Spinal cord (tissue), 10 donors: Measurements from ENCODE around the gene ACOX3. TPM values are rescaled to one million over a fixed set of nuclear protein-coding genes. Genes with fewer than 3 reads are reported as not detected.
A peak's percentile ranks its signal among the peaks of the same experiment; 100 is the strongest.

Experiments
- DNase-seq, 6 donors: peaks; one replicate each; pipeline versions ENCODE4 v3.0.0 to v3.0.0-alpha.2; 2013 to 2015; ENCODE audit warnings: low spot score in 6 of 6, low read depth in 4 of 6
- H3K27ac ChIP-seq: one replicate; pipeline ENCODE4 v1.5.1; 2013; ENCODE audit warnings: low read depth, low read length, control low read depth
- H3K27me3 ChIP-seq: one replicate; pipeline ENCODE4 v1.6.1; 2013; ENCODE audit warnings: low read length; ENCODE audit not compliant: control insufficient read depth, insufficient read depth
- H3K36me3 ChIP-seq: one replicate; pipeline ENCODE4 v1.6.1; 2013; ENCODE audit warnings: low read length; ENCODE audit not compliant: control insufficient read depth, insufficient read depth
- H3K4me1 ChIP-seq: one replicate; pipeline ENCODE4 v1.6.1; 2013; ENCODE audit warnings: low read length; ENCODE audit not compliant: control insufficient read depth, insufficient read depth
- H3K4me3 ChIP-seq: one replicate; pipeline ENCODE4 v1.5.1; 2013; ENCODE audit warnings: low read depth, low read length, control low read depth
- H3K9me3 ChIP-seq: one replicate; pipeline ENCODE4 v1.6.1; 2013; ENCODE audit warnings: low read length; ENCODE audit not compliant: control insufficient read depth, insufficient read depth
- WGBS: methylation state at CpG from one replicate; pipeline ENCODE4 v1.1.5; 2013; ENCODE audit warnings: missing lambda C conversion rate; ENCODE audit not compliant: insufficient coverage; 5-methylcytosine and 5-hydroxymethylcytosine counted together
- polyA plus RNA-seq, 2 donors: library from polyadenylated mRNA; unstranded; fragments of 120-200 nt; gene quantifications; one replicate each; pipeline ENCODE4 v1.2.1, GENCODE V29; 2013; ENCODE audit not compliant: insufficient read length in 2 of 2
- total RNA-seq, 2 donors: library from RNA; depleted of rRNA in 1 of 2; stranded (reverse); fragments of 120-200 nt in 1 of 2; fragments of >200 nt in 1 of 2; gene quantifications; one replicate each; pipeline versions ENCODE4 v1.2.3 to v1.2.4, GENCODE V29; 2013 to 2014
- donor health status: healthy.

Gene ACOX3
- total and polyA plus RNA-seq, 4 donors, result 21.2 to 28.7 (median 23.6) TPM

GRCh38 chr4:8365951-8366350 lies 74.6 kb downstream of the ACOX3 start:
- Histone ChIP-seq H3K27ac (no peak overlapping the region), H3K9me3 (no peaks in the 10 kb centered on the region), H3K27me3 (no peaks in the 10 kb centered on the region), H3K4me1 (peaks cover 4% of the 10 kb centered on the region), H3K4me3 (no peak overlapping the region), H3K36me3 (peaks cover 42% of the 10 kb centered on the region)
- no peak for DNase-seq
- 86% methylated on average over 9 of the region's 11 CpGs for WGBS

DNA sequence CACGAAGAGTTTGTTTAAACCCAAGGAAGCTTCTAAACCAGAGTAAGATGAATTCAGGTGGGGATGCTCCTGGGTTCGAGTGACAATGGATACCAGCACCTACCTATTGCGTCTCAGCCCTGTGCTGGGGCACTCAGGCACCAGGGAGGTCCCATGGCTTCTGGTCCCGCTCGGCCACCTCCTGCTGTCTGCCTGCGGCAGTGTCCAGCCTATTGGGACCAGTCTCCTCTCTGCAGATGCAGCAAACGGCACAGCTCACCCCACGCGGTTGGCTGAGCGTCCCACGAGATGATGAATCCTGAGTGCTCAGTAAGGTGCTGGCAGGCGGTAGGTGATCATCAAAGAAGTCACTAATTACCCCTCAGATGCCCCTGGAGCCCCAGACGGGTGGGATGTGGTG lies 75.2 kb downstream of the ACOX3 start:
- WGBS, result 93% methylated on average over 9 of the region's 13 CpGs
- H3K9me3 ChIP-seq, result no peaks in the 10 kb centered on the region

DNA sequence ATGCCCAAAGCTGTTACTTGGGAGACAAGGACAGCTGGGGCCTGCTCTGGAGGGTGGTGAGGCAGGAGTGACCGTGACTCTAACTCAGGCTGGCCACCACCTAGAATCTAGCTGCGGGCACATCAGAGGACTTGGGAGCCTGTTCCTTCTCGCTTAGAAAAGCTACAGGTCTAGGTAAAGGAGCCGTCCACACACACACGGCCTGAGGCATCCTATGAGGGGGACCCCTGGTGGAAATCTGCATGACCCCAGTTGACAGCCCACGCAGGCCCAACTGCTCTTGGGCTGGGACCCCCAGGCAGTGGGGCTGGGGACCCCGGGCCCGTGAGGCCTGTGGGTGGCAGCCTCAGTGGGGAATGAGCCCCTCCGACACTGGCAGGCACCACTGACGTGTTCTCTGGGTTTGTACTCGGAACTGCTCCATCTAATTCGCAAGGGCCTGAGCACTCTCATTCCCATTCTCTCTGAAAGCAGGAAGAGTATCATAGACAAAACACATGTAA lies 75.6 kb downstream of the ACOX3 start:
- H3K4me1 ChIP-seq, result no peaks in the 10 kb centered on the region
- H3K9me3 ChIP-seq, result no peaks in the 10 kb centered on the region
- 94% methylated on average over 12 of the region's 12 CpGs for WGBS
- DNase-seq, result no peak
- H3K4me3 ChIP-seq, result no peak overlapping the region
- H3K27ac ChIP-seq, result no peak overlapping the region
- no peaks in the 10 kb centered on the region for H3K27me3 ChIP-seq
- peaks cover 32% of the 10 kb centered on the region for H3K36me3 ChIP-seq

More for the DNA sequence above, 75.2 kb downstream of the ACOX3 start:
- no peak for DNase-seq
- peaks cover 36% of the 10 kb centered on the region for H3K36me3 ChIP-seq
- H3K27ac ChIP-seq, result no peak overlapping the region
- no peaks in the 10 kb centered on the region for H3K27me3 ChIP-seq
- H3K4me1 ChIP-seq, result no peaks in the 10 kb centered on the region
- H3K4me3 ChIP-seq, result no peak overlapping the region

- DNase-seq, result no peak
- WGBS, result 96% methylated on average over 7 of the region's 7 CpGs
- Histone ChIP-seq H3K27me3 (no peaks in the 10 kb centered on the region), H3K36me3 (peaks cover 25% of the 10 kb centered on the region), H3K9me3 (no peaks in the 10 kb centered on the region), H3K4me1 (no peaks in the 10 kb centered on the region), H3K27ac (no peak overlapping the region), H3K4me3 (no peak overlapping the region)
Measured at GRCh38 chr4:8364141-8364540, 76.4 kb downstream of the ACOX3 start.

GRCh38 chr4:8362483-8362882 lies 78.0 kb downstream of the ACOX3 start:
- no peak for DNase-seq
- Histone ChIP-seq H3K27me3 (no peaks in the 10 kb centered on the region), H3K4me1 (peaks cover 3% of the 10 kb centered on the region), H3K9me3 (no peaks in the 10 kb centered on the region), H3K27ac (no peak overlapping the region), H3K36me3 (peaks cover 20% of the 10 kb centered on the region), H3K4me3 (no peak overlapping the region)
- no CpG with 5 or more reads among the region's 1 CpG for WGBS

- 91% methylated on average over 5 of the region's 5 CpGs for WGBS
- no peak overlapping the region for H3K4me3 ChIP-seq
- no peaks in the 10 kb centered on the region for H3K27me3 ChIP-seq
- DNase-seq, result no peak
- no peaks in the 10 kb centered on the region for H3K9me3 ChIP-seq
- H3K4me1 ChIP-seq, result peaks cover 7% of the 10 kb centered on the region
- H3K27ac ChIP-seq, result no peak overlapping the region
- no peaks in the 10 kb centered on the region for H3K36me3 ChIP-seq
Measured at GRCh38 chr4:8359193-8359592, 81.3 kb downstream of the ACOX3 start.

DNA sequence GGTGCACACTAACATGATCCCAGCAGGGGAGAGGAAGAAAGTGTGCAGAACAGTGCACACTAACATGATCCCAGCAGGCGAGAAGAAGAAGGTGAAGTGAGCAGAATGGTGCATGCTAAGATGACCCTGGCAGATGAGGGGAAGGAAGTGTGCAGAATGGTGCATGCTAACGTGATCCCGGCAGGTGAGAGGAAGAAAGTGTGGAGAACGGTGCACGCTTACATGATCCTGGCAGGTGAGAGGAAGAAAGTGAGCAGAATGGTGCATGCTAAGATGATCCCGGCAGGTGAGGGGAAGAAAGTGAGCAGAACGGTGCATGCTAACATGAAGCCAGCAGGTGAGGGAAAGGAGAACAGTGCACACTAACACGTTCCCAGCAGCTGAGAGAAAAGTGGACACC lies 83.7 kb downstream of the ACOX3 start:
- WGBS, result 84% methylated on average over 8 of the region's 8 CpGs
- H3K4me1 ChIP-seq, result peaks cover 20% of the 10 kb centered on the region
- no peaks in the 10 kb centered on the region for H3K9me3 ChIP-seq
- peaks cover 11% of the 10 kb centered on the region for H3K36me3 ChIP-seq
- H3K4me3 ChIP-seq, result no peak overlapping the region
- no peaks in the 10 kb centered on the region for H3K27me3 ChIP-seq
- H3K27ac ChIP-seq, result no peak overlapping the region
- DNase-seq, result no peak

DNA sequence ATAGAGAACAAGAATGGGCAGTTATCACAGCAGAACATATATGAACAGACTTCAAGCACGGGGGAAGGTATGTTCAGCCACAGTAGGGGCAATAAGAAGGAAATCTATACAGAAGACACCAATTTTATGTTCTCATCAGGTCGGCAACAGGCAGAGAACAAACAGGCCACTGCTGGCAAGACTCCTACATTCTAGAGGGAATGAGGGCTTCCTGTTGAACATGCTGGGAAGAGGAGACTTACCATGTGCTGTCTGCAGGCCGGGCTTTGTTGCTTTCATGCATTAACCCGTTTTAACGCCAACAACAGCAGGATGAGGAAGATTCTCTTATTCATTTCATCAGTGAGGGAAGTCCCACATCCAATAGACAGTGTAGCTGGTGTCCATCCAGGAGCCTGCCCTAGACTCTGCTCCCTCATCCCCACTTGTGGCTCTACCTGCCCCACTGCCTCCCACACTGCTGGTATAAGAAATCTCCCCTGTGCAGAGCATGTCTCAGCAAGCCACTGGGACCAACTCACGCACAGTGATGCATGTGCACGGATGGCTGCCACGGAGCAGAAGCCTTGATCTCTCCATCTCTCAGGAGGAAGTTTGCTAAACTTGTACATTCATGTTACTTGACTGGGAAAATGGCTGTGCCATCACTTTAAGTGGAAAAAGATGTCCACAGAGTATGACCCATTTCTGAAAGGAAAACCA lies 84.5 kb downstream of the ACOX3 start:
- Histone ChIP-seq H3K4me1 (peaks cover 25% of the 10 kb centered on the region), H3K27me3 (no peaks in the 10 kb centered on the region), H3K27ac (no peak overlapping the region), H3K36me3 (peaks cover 11% of the 10 kb centered on the region), H3K9me3 (no peaks in the 10 kb centered on the region), H3K4me3 (no peak overlapping the region)
- 68% methylated on average over 6 of the region's 8 CpGs for WGBS
- peak in 1 of 6 donors; percentile 38 for DNase-seq

DNA sequence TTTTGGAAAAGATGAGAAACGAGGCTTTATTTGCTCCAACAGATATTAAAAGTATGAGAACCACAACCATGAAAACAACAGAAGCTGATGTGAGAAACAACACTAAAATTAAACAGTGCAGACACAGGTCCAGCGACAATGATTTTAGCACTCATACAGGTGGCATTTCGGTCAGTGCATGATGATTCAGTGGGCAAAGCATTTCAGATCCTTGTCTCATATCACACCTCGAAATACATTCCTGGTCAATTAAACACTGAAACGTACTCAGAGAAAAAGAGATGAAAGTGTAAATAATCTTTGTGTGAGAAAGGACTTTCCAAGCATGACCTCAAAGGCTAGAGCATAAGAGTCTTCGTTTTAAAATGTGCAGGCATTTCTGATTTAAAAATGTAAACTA lies 85.2 kb downstream of the ACOX3 start:
- Histone ChIP-seq H3K4me1 (peaks cover 25% of the 10 kb centered on the region), H3K27me3 (no peaks in the 10 kb centered on the region), H3K4me3 (no peak overlapping the region), H3K36me3 (peaks cover 11% of the 10 kb centered on the region), H3K27ac (no peak overlapping the region), H3K9me3 (no peaks in the 10 kb centered on the region)
- no peak for DNase-seq
- WGBS, result 93% methylated on average over 2 of the region's 6 CpGs

DNA sequence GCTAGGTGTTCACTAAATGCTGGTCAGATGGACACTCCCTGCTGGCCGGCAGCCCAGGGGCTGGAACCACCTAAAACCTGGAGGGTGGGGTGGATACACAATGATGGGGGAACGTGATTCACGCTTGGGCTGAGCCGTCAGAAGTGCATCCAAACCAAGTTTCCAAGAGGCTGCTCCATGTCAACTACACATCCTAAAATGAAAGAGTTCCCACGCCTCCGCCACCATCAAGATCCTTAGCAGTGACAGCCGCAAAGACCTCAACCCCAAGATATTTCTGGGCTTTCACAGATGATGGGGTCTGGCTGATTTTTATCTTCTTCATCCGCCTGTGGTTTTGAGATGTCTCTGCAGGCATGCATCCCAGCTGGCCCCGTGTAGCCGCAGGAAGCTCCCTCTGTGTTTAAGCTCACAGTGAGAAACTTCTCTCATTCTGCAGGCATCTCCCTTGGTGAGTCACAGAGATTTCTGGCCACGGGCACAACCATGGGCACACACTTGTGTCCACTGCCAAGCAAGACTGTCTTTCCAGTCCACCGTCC lies 86.5 kb downstream of the ACOX3 start:
- WGBS, result 81% methylated on average over 8 of the region's 12 CpGs
- Histone ChIP-seq H3K36me3 (peaks cover 11% of the 10 kb centered on the region), H3K4me3 (no peak overlapping the region), H3K9me3 (no peaks in the 10 kb centered on the region), H3K4me1 (peaks cover 25% of the 10 kb centered on the region), H3K27me3 (no peaks in the 10 kb centered on the region), H3K27ac (no peak overlapping the region)
- DNase-seq, result no peak
